Body of pancreas (tissue), 4 donors: ENCODE results near the gene BNIP1.

ENCODE experiments used
- POLR2A ChIP-seq, 3 donors: fragments of 450-650 bp; IDR thresholded peaks; one replicate each; pipeline ENCODE4 v1.6.1; 2016; ENCODE audit warnings: antibody characterized with exemption in 3 of 3, mild to moderate bottlenecking in 2 of 3
- TF ChIP-seq, protein P1 (sequence below), 7 experiments: fragments of 450-650 bp in 4 of 7; fragments of 200-600 bp in 3 of 7; sonication (generic) in 3 of 7; IDR thresholded peaks; one replicate each; pipeline ENCODE4 v1.5.1; 2016 to 2019; ENCODE audit warnings: antibody characterized with exemption in 7 of 7

DNA sequence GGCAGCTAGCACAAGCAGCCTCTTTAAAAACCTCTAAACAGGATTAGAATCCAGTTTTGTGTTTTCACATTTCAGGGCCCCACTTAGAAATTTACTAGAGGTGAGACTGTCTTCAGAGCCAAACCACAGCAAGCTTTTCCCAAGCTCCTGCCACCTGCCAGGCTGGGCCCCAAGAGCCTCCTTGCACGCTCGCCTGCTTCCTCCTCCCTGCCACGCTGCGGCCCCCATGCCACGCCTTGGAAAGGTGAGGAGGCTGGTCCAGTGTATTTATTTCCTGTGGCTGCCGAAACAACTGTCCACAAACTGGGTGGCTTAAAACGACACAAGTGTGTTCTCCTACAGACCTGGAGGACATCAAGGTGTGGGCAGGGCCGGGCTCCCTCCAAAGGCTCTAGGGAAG, 47.2 kb downstream of the BNIP1 start:
- TF ChIP-seq, protein P1, sequence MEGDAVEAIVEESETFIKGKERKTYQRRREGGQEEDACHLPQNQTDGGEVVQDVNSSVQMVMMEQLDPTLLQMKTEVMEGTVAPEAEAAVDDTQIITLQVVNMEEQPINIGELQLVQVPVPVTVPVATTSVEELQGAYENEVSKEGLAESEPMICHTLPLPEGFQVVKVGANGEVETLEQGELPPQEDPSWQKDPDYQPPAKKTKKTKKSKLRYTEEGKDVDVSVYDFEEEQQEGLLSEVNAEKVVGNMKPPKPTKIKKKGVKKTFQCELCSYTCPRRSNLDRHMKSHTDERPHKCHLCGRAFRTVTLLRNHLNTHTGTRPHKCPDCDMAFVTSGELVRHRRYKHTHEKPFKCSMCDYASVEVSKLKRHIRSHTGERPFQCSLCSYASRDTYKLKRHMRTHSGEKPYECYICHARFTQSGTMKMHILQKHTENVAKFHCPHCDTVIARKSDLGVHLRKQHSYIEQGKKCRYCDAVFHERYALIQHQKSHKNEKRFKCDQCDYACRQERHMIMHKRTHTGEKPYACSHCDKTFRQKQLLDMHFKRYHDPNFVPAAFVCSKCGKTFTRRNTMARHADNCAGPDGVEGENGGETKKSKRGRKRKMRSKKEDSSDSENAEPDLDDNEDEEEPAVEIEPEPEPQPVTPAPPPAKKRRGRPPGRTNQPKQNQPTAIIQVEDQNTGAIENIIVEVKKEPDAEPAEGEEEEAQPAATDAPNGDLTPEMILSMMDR (IDR thresholded peaks at IDR 0.05) = no peak
- TF ChIP-seq POLR2A (IDR thresholded peaks at IDR 0.05) = no peak
